NCI-H2081 treated with DMSO at 0.1 percent for 48 hours (cell line): ENCODE results near the gene TMEM240.
"Not testable (repeated sequence)": the region's sequence is repeated elsewhere in the genome, so short reads cannot be mapped to it uniquely, and the experiment has no call there.

ENCODE experiments used
- DNase-seq: peaks from one replicate; lab custom pipeline; 2025; lab: John Stamatoyannopoulos, UW

Gene TMEM240

DNA sequence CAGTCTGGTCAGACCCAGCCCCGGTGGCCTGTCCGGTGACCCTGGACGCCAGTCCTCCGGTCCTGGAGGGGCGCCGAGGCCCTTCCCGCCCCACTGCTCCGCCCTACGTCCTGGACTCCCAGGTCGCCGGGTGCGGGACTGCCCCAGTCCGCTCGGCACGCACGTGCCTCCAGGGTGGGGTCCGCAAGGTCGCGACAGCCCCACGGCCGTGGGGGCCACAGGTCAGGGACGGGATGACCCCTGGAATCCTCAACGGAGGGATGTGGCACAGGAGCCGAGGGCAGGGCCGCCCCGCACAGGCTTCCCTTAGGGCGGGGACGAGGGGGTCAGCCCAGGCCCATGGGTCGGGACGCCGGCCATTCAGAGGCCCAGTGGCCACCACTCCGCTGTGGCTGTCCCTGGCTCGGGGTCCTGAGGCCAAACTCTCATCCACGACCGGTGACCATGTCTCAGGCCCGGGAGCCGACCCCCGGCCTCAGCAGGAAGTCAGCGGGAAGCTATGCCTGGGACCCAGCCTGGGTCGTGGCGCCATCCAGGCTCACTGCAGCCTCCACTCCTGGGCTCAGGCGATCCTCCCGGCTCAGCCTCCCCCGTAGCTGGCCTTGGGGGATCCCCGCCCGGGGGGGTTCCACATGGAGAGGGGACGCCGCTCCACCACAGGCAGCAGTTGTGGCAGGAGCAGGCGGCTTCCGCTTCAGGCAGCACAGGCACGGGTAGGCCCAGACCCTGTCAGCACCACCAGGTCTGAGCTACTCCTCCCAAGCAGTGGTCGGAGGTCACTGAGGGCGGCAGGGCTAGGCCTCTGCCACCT lies 599 bp upstream of the TMEM240 start:
- DNase-seq, result no peak

DNA sequence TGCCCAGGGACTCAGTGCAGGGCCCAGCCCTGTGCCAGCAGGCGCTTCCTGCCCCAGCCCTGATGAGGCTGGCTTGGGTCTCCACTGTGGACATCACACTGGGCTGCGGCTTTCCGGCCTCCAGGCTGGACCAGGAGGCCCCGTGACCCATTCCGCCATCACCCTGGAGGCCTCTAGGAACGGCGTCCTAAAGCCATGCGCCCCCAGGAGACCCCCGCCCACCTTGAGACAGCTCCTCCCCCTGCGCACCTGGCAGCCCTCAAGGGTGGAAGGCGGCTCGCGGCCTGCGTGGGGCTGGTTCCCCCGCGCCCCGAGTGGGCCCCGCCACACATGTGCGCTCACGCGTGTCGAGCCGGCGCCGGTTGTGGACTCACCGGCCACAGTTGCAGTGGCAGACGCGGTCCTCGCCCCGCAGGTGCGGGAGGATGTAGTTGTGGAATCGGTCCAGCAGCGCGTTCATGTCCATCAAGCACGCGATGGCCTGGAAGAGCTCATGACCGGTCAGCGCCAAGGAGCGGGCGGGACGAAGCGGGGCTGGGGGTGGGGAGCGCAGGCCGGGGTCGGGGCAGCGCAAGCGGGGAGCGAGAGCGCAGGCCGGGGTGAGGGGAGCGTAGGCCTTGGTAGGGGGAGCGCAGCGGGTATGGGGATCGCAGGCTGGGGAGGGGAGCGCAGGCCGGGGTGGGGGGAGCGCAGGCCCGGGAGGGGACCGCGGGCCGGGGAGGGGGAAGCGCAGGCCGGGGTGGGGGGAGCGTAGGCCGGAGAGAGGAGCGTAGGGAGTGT lies 924 bp downstream of the TMEM240 start:
- no peak for DNase-seq

DNA sequence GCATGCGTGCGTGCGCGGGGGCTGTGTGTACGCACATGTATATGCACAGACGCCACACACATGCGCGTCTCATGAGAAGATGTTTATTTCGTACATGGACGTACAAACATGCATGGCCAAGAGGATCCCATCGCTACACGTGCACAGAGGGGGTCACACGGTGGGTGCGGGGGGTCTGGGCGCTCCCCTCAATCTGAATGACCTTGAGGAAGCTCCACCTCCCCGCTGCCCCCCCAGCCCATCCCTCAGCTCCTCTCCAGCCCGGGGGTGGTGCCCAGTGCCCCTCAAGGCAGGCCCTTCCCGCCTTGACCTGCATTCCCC lies 1.5 kb downstream of the TMEM240 start:
- DNase-seq, result no peak

DNA sequence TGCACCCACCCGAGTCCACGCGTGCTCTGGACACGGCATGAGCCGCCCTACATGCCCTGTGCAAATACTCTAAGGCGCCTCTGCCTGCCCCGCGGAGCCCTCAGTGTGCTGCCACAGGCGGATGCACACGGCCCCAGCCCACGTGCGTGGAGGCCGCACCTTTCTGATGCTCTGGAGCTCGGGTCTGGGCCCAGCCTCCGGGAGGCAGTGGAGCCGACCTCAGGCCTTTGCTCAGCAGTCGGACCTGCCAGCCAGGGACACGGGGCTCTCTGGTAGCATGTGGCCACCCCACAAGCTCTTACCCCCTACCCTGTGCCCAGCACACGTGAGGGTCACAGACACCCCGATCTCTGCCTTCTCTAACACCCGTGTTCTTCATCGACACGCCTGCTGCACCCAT lies 2.1 kb downstream of the TMEM240 start:
- no peak for DNase-seq

DNA sequence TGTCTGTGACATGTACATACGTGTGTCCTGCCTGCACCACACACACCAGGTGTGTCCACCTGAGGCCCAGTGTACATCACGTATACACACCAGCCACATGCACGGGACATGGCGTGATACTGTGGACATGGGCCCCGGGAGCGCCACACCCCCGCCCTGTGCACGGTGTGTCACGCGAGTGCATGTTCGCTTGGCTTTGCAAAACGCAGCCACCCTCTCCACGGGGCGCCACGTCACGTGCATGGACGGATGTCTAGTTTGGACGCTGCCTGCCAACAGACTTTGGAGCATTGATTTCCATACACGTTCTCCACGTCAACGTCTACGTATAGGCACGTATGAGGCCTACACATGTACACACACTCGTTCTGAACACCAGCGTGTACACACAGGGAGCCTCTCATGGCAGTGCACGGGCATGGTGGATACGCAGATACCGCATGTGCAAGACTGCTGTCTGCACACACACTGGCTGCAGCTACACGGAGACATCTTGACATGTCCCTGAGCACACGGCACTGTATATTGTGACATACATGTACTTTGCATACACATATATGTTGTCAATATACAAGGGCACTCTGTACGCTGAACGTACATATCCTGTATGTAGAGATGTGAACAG lies 2.7 kb downstream of the TMEM240 start:
- no peak for DNase-seq

DNA sequence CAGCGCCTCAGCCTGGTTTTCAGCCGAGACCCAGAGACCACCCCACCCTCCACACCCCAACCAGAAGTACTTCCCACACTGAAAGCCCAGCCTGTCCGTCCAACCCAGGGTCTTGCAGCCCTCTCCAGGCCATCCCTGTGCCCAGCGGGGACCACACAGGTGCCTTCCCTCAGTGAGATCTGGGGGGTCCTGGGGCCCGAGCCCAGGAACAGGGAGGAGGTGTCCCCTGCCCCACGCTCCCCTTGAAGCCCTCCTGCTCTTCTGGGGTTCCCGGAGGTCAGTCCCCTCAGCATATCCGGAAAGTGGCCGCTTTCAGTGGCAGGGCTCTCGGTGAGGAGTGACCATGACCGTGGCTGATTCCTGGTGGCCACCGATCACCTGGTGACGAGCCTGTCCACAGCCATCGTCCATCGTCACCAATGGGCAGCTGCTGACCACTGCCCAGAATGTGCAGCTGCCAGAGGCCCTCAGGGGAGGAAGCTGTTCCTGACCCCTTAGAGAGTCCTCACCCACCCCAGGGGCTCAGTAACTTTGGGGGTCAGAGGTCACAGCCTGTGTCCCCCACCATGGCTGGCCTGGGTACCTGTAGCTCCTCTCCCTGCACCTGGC lies 3.4 kb downstream of the TMEM240 start:
- no peak for DNase-seq

DNA sequence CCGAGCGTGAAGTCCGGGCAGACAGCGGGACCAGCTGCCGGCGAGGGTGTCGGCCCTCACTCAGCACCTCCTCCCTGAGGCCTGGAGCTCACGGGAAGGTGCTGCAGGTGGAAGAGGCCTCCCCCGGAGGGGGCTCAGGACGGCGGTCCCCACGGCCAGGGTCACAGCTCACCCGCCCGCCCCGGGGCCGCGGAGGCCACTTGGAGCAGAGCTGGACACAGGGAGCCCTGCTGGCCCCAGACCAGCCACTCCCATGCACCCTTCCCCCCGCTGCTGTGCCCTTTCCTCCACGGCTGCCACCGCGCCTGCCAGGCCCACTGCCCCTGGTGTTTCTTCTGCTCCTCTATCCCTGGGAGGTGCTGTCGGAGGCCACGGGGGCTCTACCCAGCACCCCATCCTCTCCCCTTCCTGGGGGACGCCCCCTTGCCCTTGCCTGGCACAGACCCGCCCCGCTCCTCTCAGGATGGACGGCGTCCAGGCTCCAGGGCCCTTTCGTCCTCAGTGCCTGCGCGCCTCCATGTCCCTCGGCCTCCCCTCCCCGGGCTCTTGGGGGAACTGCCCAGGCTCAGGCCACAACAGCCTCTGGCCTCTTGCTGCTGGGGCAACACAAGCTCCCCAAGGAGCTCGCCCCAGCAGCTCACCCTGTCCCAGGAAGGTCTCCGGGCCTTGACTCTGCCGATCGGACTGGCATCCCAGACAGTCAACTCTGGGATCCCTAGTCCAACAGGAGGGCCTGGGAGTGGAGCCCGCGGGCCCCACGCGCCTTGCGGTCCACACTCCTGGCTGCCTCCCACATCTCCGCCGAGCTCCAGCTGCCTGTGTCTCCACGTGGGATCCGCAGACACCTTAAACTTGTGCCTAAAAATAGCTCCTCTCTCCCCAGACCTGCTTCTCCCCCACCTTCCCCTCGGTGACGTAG lies 4.1 kb downstream of the TMEM240 start:
- DNase-seq, result no peak

DNA sequence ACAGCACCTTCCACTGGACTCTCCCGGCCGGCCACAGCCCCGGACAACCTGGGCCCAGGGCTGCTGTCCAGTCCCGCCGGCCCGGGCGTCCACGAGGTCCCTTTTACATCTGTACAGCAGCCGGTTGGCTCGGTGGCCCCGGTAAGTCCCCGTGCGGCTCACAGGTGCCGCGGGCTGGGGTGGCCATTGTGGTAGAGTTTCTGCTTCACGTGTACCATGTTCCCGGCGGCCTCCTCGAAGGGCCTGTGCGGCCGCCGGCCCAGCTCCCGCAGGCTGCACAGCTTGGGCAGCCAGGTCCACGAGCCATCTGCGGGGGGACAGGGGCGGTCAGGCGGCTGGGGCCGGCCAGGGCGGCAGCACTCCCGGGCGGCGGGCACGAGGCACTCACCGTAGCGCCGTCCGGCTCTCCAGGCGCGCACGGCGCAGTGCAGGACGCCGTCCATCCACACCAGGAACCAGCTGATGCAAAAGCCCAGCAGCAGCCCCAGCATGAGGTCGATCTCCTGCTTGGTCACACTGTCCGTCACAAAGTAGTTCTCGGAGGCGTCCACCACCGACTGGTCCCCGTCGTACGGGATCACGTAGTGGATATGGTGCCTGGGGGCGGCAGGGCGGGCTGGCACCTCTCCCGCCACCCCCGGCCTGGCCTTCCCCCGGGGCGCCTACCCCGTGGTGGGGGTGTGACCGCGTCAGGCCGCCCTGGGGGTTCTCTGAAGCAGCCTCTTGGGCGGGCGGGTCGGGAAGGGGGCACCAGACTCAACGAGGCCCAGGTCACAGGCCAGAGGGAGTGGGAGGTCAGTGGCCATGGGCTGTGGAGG lies 5.0 kb downstream of the TMEM240 start:
- no peak for DNase-seq

DNA sequence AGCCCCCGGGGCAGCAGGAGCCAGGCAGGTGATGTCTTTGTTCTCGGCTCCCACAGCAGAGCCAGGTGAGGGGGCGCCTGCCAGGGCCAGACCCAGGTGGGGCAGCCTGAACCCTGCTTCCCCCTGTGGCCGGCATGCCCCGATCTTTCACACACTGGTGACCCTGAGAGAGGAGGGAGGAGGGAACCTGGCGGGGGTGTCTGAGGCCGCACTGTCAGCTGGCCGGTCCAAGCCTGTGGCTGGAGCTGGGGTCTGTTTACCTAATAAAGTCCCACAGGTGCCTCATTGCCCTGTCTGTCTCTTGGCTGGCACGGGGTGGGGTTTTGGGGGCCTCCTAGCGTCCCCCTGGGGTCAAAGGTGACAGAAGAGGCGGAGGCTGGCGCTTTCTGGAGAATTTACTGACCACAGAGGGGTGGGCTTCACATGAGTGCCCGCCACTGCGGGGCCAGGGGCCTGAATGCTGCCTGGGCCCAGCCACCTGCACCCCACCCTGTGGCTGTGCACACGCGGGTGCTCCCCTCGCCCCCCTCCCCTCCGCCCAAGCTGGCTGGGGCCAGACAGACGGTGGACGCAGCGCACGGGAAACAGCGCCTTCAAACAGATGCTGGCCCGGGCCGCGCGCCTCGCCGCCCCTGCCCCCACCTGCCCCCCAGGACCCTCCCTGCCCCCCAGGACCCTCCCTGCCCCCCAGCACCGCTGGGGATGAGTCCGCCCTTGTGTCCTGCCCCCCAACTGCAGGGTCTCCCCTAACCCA lies 5.8 kb downstream of the TMEM240 start:
- DNase-seq, result no peak

DNA sequence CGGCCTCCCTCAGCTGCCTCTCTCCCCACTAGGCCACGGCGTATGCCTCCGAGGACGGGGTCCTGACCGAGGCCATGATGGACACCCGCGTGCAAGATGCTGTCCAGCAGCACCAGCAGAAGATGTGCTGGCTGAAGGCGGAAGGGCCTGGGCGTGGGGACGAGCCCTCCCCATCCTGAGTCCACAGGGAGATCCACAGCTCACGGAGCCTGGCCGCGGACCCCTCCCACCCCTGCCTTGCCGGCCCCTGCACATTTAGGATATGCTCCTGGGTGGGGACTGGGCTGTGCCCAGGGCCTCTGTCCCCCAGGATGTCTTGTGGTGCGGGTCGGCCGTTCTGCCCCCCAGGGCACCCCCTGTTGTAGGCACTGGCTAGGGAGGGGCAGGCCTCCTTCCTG lies 6.5 kb downstream of the TMEM240 start:
- DNase-seq, result not testable (repeated sequence)

DNA sequence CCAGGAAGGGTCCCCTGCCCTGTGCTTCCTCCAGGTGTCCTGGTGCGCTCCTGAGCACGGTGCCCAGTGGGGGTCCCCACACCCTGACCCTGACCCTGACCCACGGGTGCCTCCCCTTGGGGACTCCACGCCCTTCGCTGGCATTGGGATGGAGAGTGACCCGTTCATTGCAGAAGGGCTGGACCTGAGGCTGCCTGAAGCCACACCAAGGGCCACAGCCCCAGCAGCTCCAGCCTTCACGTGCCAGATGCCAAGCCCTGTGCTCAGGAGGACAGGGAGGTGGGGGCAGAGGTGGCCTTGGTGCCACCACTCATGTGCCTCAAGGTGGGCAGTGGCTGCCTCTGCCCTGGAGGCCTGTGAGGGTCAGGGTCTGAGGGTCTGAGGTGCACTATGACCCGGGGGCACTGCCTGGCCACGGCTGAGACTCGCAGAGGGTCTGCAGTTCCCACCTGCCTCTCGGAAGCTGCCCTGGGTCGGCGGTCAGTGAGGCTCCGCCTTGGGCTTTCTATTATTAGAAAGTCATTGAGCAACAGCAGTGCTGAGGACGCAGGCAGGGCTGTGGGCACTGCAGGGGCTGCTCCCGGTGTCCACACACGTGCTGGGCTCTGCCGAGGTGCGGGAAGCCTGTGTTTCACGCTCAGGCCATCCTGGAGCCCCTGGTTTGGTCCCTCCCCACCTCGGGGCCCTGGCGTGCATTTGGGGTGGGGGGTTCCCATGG lies 7.1 kb downstream of the TMEM240 start:
- DNase-seq, result not testable (repeated sequence)

DNA sequence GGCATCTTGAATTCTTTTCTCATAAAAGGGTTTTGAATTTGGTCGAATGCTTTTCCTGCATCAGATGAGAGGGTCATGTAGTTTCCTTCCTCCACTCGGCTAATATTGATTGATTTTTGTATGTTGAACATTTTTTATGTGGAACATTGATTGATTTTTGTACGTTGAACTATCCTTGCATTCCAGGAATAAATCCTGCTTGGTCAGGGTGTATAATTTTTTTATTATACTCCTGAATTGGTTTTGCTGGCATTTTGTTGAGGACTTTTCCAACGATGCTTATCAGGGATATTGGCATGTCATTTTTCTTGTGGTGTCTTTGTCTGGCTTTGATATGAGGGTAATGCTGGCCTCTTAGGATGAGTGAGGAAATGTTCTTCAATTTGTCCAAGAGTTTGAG lies 8.5 kb downstream of the TMEM240 start:
- no peak for DNase-seq

DNA sequence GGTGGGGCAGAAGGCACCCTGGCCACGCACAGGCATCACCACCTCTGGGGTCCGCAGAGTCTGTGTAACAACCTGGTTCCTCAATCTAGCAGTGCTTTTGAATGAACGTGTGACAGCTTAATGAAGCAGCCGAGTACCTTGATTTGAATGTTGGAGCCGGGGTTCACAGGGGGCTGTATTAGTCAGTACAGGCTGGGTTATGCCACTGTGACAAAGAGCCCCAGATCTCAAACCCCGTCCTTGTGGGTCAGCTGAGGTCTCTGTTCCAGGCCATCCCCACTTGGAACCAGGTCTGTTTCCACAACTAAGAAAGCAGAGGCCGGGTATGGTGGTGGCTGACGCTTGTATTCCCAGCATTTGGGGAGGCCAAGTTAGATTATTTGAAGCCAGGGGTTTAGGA lies 10.5 kb downstream of the TMEM240 start:
- DNase-seq, result no peak

DNA sequence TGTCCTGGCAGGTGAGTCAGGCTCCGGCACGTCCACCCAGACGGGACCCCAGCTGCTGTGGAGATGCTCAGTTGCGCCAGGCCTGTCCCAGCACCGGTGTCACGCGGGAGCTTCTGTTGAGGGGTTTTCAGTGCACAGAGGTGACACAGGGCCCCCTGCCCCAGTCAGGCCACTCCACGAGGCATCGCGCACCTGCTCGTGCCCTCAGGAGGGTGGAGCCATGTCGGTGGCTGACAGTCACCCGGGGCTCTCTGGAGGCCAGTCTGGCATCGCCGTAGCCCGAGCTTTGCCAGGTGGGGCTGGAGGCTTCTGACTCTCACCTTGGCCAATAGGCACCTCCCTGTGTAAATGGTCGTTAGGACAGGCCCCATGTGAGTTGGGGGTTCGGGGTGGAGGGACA lies 11.1 kb downstream of the TMEM240 start:
- DNase-seq, result no peak

DNA sequence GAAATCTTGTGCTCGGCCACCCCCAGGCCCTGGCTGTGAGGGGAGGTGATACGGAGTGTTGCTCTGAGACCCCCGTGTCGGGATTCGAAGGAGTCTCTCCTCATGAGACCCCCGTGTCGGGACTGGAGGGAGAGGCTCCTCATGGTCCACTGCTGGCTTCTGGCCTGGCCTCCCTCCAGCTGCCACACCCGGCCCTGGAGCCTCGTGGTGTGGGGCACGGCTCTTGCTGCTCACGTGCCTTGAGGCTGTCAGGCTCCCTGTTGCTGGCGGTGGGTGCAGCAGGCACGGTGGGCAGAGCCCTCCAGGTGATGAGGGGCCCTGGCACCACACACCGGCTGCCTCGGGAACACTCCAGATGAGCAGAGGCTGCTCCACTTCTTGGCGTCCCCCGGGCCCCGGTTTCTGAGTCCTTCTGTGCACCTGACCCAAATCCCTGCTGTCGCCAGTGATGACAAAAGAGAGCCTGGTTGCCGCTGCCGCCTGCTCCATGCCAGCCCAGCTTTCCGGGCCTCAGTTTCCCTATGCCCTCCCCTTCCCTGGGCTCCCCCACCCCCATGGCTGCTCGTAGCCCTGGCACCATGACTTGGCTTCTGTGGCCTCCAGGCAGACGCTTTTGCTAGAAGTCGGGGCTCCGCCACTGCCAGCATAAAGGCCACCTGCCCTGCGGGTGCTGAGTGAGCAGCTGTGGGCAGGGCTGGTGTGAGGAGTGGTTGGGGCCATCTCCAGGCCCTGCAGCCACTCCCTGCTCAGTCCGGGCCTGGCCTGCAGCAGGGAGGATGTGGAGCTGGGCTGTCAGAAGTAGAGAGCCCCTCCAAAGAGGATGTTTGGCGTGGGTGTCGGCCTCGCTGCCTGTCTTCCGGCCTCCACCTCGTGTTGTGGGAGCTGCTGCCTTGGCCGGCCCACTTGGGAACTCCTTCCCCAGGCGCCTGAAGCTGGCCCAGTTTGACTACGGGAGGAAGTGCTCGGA lies 11.8 kb downstream of the TMEM240 start:
- DNase-seq, result no peak

DNA sequence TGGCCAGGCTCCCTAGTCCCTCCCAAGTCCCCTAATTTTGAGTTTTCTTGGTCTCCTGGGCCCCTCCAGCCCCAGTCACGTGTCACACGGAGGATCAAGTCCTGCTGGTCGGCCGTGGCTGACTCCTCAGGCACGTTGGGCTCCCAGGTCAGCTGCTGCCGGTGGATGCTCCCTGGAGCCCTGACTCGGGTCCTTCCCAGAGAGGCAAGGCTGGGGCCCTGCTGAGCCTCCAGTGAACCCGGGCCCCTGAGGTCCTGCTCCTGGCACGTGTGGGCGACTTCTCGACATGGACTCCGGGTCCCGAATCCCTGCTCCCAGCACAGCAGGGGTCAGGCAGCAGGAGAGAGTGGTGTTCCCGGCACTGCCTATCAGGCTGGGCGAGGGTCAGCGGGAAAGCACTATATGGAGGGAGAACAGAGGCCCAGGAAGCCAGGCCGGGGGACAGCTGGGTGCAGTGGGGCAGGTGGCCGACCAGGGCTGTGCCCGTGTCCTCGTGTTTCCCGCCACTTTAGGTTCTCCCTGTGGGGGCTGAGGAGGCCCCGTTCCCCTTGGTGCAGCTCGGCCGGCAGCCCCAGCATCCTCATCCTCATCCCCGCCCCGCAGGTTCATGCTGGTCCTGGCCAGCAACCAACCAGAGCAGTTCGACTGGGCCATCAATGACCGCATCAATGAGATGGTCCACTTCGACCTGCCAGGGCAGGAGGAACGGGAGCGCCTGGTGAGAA lies 13.2 kb downstream of the TMEM240 start:
- no peak for DNase-seq

DNA sequence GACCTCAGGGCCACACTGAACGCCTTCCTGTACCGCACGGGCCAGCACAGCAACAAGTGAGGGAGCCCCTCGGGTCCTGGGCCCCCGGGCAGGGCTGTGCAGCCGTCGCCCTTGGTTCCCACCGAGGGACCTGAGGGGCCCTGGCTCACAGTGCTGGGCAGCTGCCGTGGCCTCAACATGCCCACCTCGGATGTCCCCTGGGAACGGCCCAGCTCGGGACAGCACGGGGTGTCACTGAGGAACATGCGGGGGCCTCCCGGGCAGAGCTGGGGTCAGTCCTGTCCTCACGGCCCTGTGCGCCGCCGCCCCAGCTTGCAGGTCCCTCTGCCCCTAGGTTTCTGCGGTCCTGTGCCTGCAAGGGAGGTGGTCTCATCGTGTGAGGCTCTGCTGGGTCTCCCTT lies 13.9 kb downstream of the TMEM240 start:
- not testable (repeated sequence) for DNase-seq
